ENCODE measurements around the gene MSL1.

GRCh38 chr17:40122136-40122998, 596 bp downstream of the MSL1 start:
- TF ChIP-seq CTCF (IDR thresholded peaks at IDR 0.05; ENCODE audit: insufficient read depth, low read length, poor library complexity, severe bottlenecking) (no peak), EZH2phosphoT487 (conservative IDR thresholded peaks at IDR 0.05; ENCODE audit: low read length) (no peak)

All from SU-DHL-6 (cell line).